ENCODE results near the gene EXOC2.

DNA sequence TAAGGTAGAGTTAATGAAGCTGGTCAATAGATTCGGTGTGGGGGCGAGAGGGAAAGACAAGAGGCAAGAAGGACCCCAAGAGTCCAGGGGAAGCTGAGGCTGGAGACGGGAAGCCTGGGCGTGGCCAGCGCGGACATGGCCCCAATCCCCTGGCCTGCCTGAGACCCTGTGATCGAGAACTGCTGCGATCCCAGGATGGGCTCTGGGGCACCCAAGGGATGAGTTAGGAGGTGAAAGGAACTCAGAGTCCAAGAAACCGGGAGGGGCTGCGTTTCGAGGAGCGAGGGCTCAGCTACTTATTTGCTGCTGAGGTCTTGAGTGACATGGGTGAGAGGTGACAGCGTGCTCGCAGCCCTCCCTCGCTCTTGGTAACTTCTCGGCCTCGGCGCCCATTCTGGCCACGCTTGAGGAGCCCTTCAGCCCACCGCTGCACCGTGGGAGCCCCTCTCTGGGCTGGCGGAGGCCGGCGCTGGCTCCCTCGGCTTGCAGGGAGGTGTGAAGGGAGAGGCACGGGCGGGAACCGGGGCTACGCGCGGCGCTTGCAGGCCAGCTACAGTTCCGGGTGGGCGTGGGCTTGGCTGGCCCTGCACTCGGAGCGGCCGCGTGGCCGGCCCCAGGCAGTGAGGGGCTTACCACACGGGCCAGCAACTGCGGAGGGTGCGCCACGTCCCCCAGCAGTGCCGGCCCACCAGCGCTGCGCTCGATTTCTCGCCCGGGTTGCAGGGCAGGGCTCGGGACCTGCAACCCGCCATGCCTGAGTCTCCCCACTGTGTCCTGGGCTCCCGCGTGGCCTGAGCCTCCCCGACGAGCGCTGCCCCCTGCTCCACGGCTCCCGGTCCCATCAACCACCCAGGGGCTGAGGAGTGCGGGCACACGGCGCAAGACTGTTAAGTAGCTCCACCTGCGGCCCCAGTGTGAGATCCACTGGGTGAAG is 243.2 kb downstream of the EXOC2 start:
- TF ChIP-seq, protein P1, sequence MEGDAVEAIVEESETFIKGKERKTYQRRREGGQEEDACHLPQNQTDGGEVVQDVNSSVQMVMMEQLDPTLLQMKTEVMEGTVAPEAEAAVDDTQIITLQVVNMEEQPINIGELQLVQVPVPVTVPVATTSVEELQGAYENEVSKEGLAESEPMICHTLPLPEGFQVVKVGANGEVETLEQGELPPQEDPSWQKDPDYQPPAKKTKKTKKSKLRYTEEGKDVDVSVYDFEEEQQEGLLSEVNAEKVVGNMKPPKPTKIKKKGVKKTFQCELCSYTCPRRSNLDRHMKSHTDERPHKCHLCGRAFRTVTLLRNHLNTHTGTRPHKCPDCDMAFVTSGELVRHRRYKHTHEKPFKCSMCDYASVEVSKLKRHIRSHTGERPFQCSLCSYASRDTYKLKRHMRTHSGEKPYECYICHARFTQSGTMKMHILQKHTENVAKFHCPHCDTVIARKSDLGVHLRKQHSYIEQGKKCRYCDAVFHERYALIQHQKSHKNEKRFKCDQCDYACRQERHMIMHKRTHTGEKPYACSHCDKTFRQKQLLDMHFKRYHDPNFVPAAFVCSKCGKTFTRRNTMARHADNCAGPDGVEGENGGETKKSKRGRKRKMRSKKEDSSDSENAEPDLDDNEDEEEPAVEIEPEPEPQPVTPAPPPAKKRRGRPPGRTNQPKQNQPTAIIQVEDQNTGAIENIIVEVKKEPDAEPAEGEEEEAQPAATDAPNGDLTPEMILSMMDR (IDR thresholded peaks at IDR 0.05; ENCODE audit: low read length): no peak
- TF ChIP-seq EZH2 (IDR thresholded peaks at IDR 0.05; ENCODE audit: borderline replicate concordance, low read length): no peak

Data from OCI-LY1 (cell line).